Measurements from ENCODE around the gene JARID2. TPM values are rescaled to one million over a fixed set of nuclear protein-coding genes. Genes with fewer than 3 reads are reported as not detected.

The JARID2 gene
- total and polyA plus RNA-seq, 2 of the 4 experiments (the other 2 are of a cell fraction) = 9.6 to 12.9 TPM

DNA sequence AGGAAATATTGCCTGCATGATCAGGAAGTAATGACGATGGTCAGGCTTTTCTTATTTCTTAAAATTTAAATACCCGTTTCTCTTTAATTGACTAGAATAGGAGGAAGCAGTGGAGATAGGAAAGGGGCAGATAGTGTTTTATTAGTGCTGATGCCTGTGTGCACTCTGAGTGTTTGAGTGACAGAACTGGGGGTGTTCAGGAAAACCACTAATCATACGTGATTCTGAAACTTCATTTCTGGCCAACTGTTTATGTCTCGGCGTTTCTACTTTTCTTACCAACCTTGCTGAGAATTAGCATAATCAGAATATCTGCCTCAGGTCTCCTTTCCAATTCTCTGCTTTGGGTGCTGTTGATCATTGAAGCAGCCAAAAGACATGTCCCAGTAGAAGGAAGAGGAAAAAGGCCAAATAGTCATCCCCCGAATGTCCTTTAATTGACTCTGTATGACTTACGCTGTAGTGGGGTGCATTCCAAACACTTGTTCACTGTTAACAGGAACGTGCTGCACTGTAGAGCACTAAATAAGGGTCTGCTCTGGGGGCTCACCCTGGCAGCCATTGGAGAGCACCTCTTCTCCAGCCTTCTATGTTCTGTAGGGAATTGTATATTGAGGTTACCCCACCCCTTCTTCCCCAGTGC, 152.9 kb downstream of the JARID2 start:
- Histone ChIP-seq H3K23ac (ENCODE audit: low read depth, low read length) (no peak overlapping the region), H2AK5ac (ENCODE audit: low read depth, low read length) (no peak overlapping the region), H2BK20ac (ENCODE audit: low read depth, low read length) (no peak overlapping the region), H3K27me3 (ENCODE audit: control insufficient read depth, insufficient read depth, low read length) (no peaks in the 10 kb centered on the region), H3K36me3 (ENCODE audit: control insufficient read depth, insufficient read depth, low read length) (no peaks in the 10 kb centered on the region), H3K18ac (ENCODE audit: low read depth, low read length) (no peak overlapping the region), H4K5ac (ENCODE audit: low read depth, low read length) (no peak overlapping the region), H3K4me2 (ENCODE audit: low read depth, low read length) (no peak overlapping the region), H4K8ac (ENCODE audit: low read depth in 2 of 2, low read length in 2 of 2) (no peak overlapping the region), H2BK120ac (ENCODE audit: low read depth, low read length) (no peak overlapping the region), H3K4ac (ENCODE audit: low read depth, low read length) (no peak overlapping the region), H3K56ac (ENCODE audit: extremely low read depth, insufficient read depth, low read length) (no peak overlapping the region), H4K91ac (ENCODE audit: insufficient read depth, low read depth, low read length) (no peak overlapping the region), H3K9ac (ENCODE audit: low read depth, low read length) (no peak overlapping the region), H3K9me1 (ENCODE audit: insufficient read depth, low read length) (peaks cover 12% of the 10 kb centered on the region), H4K20me1 (ENCODE audit: insufficient read depth, low read length) (peaks cover 83% of the 10 kb centered on the region), H2AK9ac (replicated peaks; ENCODE audit: low read depth, low read length, poor library complexity) (no peak overlapping the region), H3K14ac (replicated peaks; ENCODE audit: low read depth, low read length) (no peak overlapping the region), H3K4me3 (ENCODE audit: insufficient read depth, low read depth, low read length) (no peak overlapping the region), H3K27ac (ENCODE audit: insufficient read depth, low read length) (no peak overlapping the region), H2AFZ (replicated peaks; ENCODE audit: low read length, poor library complexity) (no peak overlapping the region), H2BK5ac (ENCODE audit: low read depth, low read length, poor library complexity, severe bottlenecking) (no peak overlapping the region), H2BK15ac (ENCODE audit: low read depth, low read length) (no peak overlapping the region), H3K9me3 (ENCODE audit: control insufficient read depth, insufficient read depth, low read length) (no peaks in the 10 kb centered on the region), H3K4me1 (ENCODE audit: control insufficient read depth, insufficient read depth, low read length) (peaks cover 13% of the 10 kb centered on the region), H3K79me1 (ENCODE audit: low read depth in 1 of 2, low read length in 2 of 2) (peaks cover 35 to 78% of the 10 kb centered on the region in 2 experiments)
- ATAC-seq (ENCODE audit: low read depth) = no peak
- CTCF ChIA-PET = no interaction called here
- in situ Hi-C loops (cut with MboI; ENCODE audit: low sequenced_read_pairs) = loop anchor here (10.0 to 25.0 kb wide), 2 partner anchors 1184 to 1486 kb away; partner anchors contain the start of gene RNF182
- DNase-seq = no peak
- no TSS peak for BruUV-seq (replicated peaks)
- dilution Hi-C loops (cut with HindIII; ENCODE audit: low sequenced_read_pairs, unreplicated experiment) = no loop called here
- no peak for TF ChIP-seq CEBPB (IDR thresholded peaks at IDR 0.05; ENCODE audit: low read depth, low read length)
- no peak for TF ChIP-seq MXI1 (IDR thresholded peaks at IDR 0.05; ENCODE audit: borderline replicate concordance, low read depth, low read length)
- TF ChIP-seq, protein P1, sequence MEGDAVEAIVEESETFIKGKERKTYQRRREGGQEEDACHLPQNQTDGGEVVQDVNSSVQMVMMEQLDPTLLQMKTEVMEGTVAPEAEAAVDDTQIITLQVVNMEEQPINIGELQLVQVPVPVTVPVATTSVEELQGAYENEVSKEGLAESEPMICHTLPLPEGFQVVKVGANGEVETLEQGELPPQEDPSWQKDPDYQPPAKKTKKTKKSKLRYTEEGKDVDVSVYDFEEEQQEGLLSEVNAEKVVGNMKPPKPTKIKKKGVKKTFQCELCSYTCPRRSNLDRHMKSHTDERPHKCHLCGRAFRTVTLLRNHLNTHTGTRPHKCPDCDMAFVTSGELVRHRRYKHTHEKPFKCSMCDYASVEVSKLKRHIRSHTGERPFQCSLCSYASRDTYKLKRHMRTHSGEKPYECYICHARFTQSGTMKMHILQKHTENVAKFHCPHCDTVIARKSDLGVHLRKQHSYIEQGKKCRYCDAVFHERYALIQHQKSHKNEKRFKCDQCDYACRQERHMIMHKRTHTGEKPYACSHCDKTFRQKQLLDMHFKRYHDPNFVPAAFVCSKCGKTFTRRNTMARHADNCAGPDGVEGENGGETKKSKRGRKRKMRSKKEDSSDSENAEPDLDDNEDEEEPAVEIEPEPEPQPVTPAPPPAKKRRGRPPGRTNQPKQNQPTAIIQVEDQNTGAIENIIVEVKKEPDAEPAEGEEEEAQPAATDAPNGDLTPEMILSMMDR (conservative IDR thresholded peaks at IDR 0.05; ENCODE audit: low read depth, low read length) = no peak
- no peak for TF ChIP-seq POLR2A (IDR thresholded peaks at IDR 0.05; ENCODE audit: low read depth, low read length)
- TF ChIP-seq, protein P2, sequence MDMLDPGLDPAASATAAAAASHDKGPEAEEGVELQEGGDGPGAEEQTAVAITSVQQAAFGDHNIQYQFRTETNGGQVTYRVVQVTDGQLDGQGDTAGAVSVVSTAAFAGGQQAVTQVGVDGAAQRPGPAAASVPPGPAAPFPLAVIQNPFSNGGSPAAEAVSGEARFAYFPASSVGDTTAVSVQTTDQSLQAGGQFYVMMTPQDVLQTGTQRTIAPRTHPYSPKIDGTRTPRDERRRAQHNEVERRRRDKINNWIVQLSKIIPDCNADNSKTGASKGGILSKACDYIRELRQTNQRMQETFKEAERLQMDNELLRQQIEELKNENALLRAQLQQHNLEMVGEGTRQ (IDR thresholded peaks at IDR 0.05; ENCODE audit: low read depth, low read length) = no peak
- no peak for TF ChIP-seq SMC3 (IDR thresholded peaks at IDR 0.05; ENCODE audit: low read depth, low read length)
- no peak for TF ChIP-seq NFE2L2 (IDR thresholded peaks at IDR 0.05; ENCODE audit: low read depth, low read length)
- no peak for TF ChIP-seq BHLHE40 (IDR thresholded peaks at IDR 0.05; ENCODE audit: low read depth, low read length)
- no peak for TF ChIP-seq CHD1 (IDR thresholded peaks at IDR 0.05; ENCODE audit: low read depth, low read length)
- no peak for TF ChIP-seq RAD21 (IDR thresholded peaks at IDR 0.05; ENCODE audit: low read length)
- TF ChIP-seq RFX5 (IDR thresholded peaks at IDR 0.05; ENCODE audit: low read depth, low read length) = no peak
- TF ChIP-seq ELK1 (IDR thresholded peaks at IDR 0.05; ENCODE audit: borderline replicate concordance, low read depth, low read length) = no peak
- no peak for TF ChIP-seq MAFK (IDR thresholded peaks at IDR 0.05; ENCODE audit: low read depth, low read length)
- no peak for TF ChIP-seq MAZ (IDR thresholded peaks at IDR 0.05; ENCODE audit: borderline replicate concordance, low read depth, low read length)
- no peak for TF ChIP-seq RCOR1 (IDR thresholded peaks at IDR 0.05; ENCODE audit: insufficient replicate concordance, low read length)
- TF ChIP-seq FOS (IDR thresholded peaks at IDR 0.05; ENCODE audit: low read depth, low read length) = no peak
- POLR2A ChIA-PET (ENCODE audit: unreplicated experiment) = no interaction called here
- 100% methylated on average over 1 of the region's 8 CpGs; no CpG with 5 or more reads in 1 of the 2 experiments for WGBS, 2 experiments (ENCODE audit: extremely low coverage in 2 of 2, insufficient read length in 1 of 2)
- intact Hi-C loops (cut with micrococcal nuclease) = no loop called here
